PFSK-1 (cell line): ENCODE measurements around the gene TMEM182.

Experiments used
- FOXP2 ChIP-seq: optimal IDR thresholded peaks from 2 replicates; pipeline ENCODE3; 2011; ENCODE audit warnings: borderline replicate concordance, control low read depth, inconsistent platforms; ENCODE audit not compliant: insufficient read depth; ENCODE audit errors: extremely low read length, extremely low read depth
- POLR2AphosphoS5 ChIP-seq: IDR thresholded peaks from 2 replicates; pipeline ENCODE4 v1.6.1; 2012; ENCODE audit warnings: low read depth, mild to moderate bottlenecking, control low read depth, low read length, moderate library complexity
- REST ChIP-seq, 2 experiments: IDR thresholded peaks; 2 replicates each; pipeline versions ENCODE4 v1.6.1 to v1.8.0; 2011 to 2012; ENCODE audit warnings: low read depth in 2 of 2, low read length in 2 of 2, control low read depth in 1 of 2, inconsistent platforms in 1 of 2, mild to moderate bottlenecking in 1 of 2, moderate library complexity in 1 of 2; ENCODE audit not compliant: insufficient read depth in 1 of 2
- SIN3A ChIP-seq: IDR thresholded peaks from 2 replicates; pipeline ENCODE4 v1.6.1; 2012; ENCODE audit warnings: mild to moderate bottlenecking, low read length, moderate library complexity, borderline replicate concordance; ENCODE audit not compliant: insufficient read depth
- TAF1 ChIP-seq: IDR thresholded peaks from 2 replicates; pipeline ENCODE4 v1.6.1; 2012; ENCODE audit warnings: low read length, control low read depth, borderline replicate concordance; ENCODE audit not compliant: insufficient read depth

GRCh38 chr2:102801858-102802699, 40.2 kb downstream of the TMEM182 start:
- TF ChIP-seq SIN3A = no peak
- TF ChIP-seq TAF1 = no peak
- TF ChIP-seq REST (IDR thresholded peaks at IDR 0.05; ENCODE audit: insufficient read depth in 1 of 2, low read depth in 2 of 2, low read length in 2 of 2) = no peak
- TF ChIP-seq POLR2AphosphoS5 = no peak
- TF ChIP-seq FOXP2 = no peak
